Mesendoderm (in vitro differentiated cells): ENCODE data around the gene YIF1B.

Experiments
- DNase-seq: peaks from one replicate; pipeline ENCODE4 v3.0.0; 2013
- H2AK5ac ChIP-seq: 2 replicates; pipeline ENCODE4 v1.6.1; 2013; ENCODE audit warnings: low read length, inconsistent platforms
- H2BK120ac ChIP-seq: 2 replicates; pipeline ENCODE4 v1.6.1; 2013; ENCODE audit warnings: low read depth, mild to moderate bottlenecking, low read length, moderate library complexity, mixed read lengths
- H2BK15ac ChIP-seq: replicated peaks from 2 replicates; pipeline ENCODE4 v1.6.1; 2013; ENCODE audit warnings: low read depth, mild to moderate bottlenecking, moderate library complexity
- H2BK5ac ChIP-seq: 2 replicates; pipeline ENCODE4 v1.6.1; 2013; ENCODE audit warnings: low read length, inconsistent platforms
- H3K18ac ChIP-seq: 2 replicates; pipeline ENCODE4 v1.6.1; 2013; ENCODE audit warnings: mild to moderate bottlenecking, low read length, mixed read lengths
- H3K23ac ChIP-seq: one replicate; pipeline ENCODE4 v1.6.1; 2013; ENCODE audit warnings: low read length
- H3K27ac ChIP-seq: 2 replicates; pipeline ENCODE4 v1.5.1; 2013; ENCODE audit warnings: low read depth, mild to moderate bottlenecking, inconsistent platforms, low read length, moderate library complexity
- H3K27me3 ChIP-seq: 2 replicates; pipeline ENCODE4 v1.6.1; 2013; ENCODE audit warnings: low read length, control low read depth, mild to moderate bottlenecking, inconsistent platforms; ENCODE audit not compliant: insufficient read depth, poor library complexity
- H3K36me3 ChIP-seq: 2 replicates; pipeline ENCODE4 v1.6.1; 2013; ENCODE audit warnings: low read length, inconsistent platforms; ENCODE audit not compliant: control insufficient read depth, insufficient read depth
- H3K4ac ChIP-seq: one replicate; pipeline ENCODE4 v1.6.1; 2013; ENCODE audit warnings: low read depth, mild to moderate bottlenecking, low read length, moderate library complexity
- H3K4me1 ChIP-seq: 2 replicates; pipeline ENCODE4 v1.6.1; 2013; ENCODE audit warnings: low read depth, low read length, inconsistent platforms; ENCODE audit not compliant: control insufficient read depth
- H3K4me2 ChIP-seq: 2 replicates; pipeline ENCODE4 v1.6.1; 2013; ENCODE audit warnings: low read length
- H3K4me3 ChIP-seq: 2 replicates; pipeline ENCODE4 v1.5.1; 2013; ENCODE audit warnings: mild to moderate bottlenecking, low read length
- H3K56ac ChIP-seq: one replicate; pipeline ENCODE4 v1.6.1; 2013; ENCODE audit warnings: low read length
- H3K79me1 ChIP-seq: 2 replicates; pipeline ENCODE4 v1.6.1; 2013; ENCODE audit warnings: low read length, inconsistent platforms
- H3K79me2 ChIP-seq: 2 replicates; pipeline ENCODE4 v1.6.1; 2013; ENCODE audit warnings: mild to moderate bottlenecking, low read length; ENCODE audit not compliant: control insufficient read depth, insufficient read depth
- H3K9ac ChIP-seq: 2 replicates; pipeline ENCODE4 v1.6.1; 2013; ENCODE audit warnings: low read length, inconsistent platforms
- H4K5ac ChIP-seq: one replicate; pipeline ENCODE4 v1.6.1; 2013; ENCODE audit warnings: low read length
- H4K8ac ChIP-seq: one replicate; pipeline ENCODE4 v1.6.1; 2013; ENCODE audit warnings: low read depth, mild to moderate bottlenecking, control low read depth, low read length, moderate library complexity
- WGBS: extraction: QIAGEN DNeasy Blood & Tissue Kit; methylation state at CpG from one replicate; pipeline ENCODE4 v1.1.7; 2013; ENCODE audit warnings: low lambda C conversion rate, missing lambda C conversion rate; ENCODE audit not compliant: insufficient coverage; ENCODE audit errors: extremely low coverage; 5-methylcytosine and 5-hydroxymethylcytosine counted together

Gene YIF1B

GRCh38 chr19:38281811-38282566 lies 33.8 kb downstream of the YIF1B start:
- no peak overlapping the region for H3K56ac ChIP-seq
- no peak overlapping the region for H2AK5ac ChIP-seq
- no CpG with 5 or more reads among the region's 7 CpGs for WGBS
- no peak overlapping the region for H2BK15ac ChIP-seq
- H3K79me2 ChIP-seq = peaks cover 34% of the 10 kb centered on the region
- no peak overlapping the region for H3K4ac ChIP-seq
- H3K27me3 ChIP-seq = no peaks in the 10 kb centered on the region
- H3K9ac ChIP-seq = no peak overlapping the region
- H3K4me3 ChIP-seq = no peak overlapping the region
- no peak overlapping the region for H3K27ac ChIP-seq
- H2BK120ac ChIP-seq = no peak overlapping the region
- no peak overlapping the region for H4K8ac ChIP-seq
- no peak overlapping the region for H3K23ac ChIP-seq
- no peak overlapping the region for H3K4me2 ChIP-seq
- no peak overlapping the region for H3K18ac ChIP-seq
- H3K4me1 ChIP-seq = no peaks in the 10 kb centered on the region
- no peak for DNase-seq
- no peak overlapping the region for H4K5ac ChIP-seq
- H2BK5ac ChIP-seq = no peak overlapping the region
- peaks cover 25% of the 10 kb centered on the region for H3K79me1 ChIP-seq
- H3K36me3 ChIP-seq = peaks cover 8% of the 10 kb centered on the region

GRCh38 chr19:38280030-38280921 lies 35.5 kb downstream of the YIF1B start:
- Histone ChIP-seq H3K4me2 (no peak overlapping the region), H3K4me3 (no peak overlapping the region), H3K36me3 (peaks cover 5% of the 10 kb centered on the region), H2BK120ac (no peak overlapping the region), H2BK15ac (no peak overlapping the region), H3K56ac (no peak overlapping the region), H4K8ac (no peak overlapping the region), H3K79me1 (peaks cover 23% of the 10 kb centered on the region), H4K5ac (no peak overlapping the region), H3K4ac (no peak overlapping the region), H3K27ac (no peak overlapping the region), H3K23ac (no peak overlapping the region), H3K27me3 (no peaks in the 10 kb centered on the region), H3K9ac (no peak overlapping the region), H2AK5ac (no peak overlapping the region), H3K79me2 (peaks cover 37% of the 10 kb centered on the region), H3K4me1 (no peaks in the 10 kb centered on the region), H3K18ac (no peak overlapping the region), H2BK5ac (no peak overlapping the region)
- DNase-seq = no peak
- WGBS = no CpG with 5 or more reads among the region's 17 CpGs

GRCh38 chr19:38278751-38279150 lies 37.0 kb downstream of the YIF1B start:
- H2BK5ac ChIP-seq = no peak overlapping the region
- no peak overlapping the region for H2BK120ac ChIP-seq
- DNase-seq = no peak
- no peaks in the 10 kb centered on the region for H3K27me3 ChIP-seq
- H3K9ac ChIP-seq = no peak overlapping the region
- H3K4me3 ChIP-seq = no peak overlapping the region
- H3K56ac ChIP-seq = no peak overlapping the region
- no peaks in the 10 kb centered on the region for H3K4me1 ChIP-seq
- no peak overlapping the region for H3K4me2 ChIP-seq
- H3K36me3 ChIP-seq = peaks cover 2% of the 10 kb centered on the region
- no peak overlapping the region for H3K27ac ChIP-seq
- no peak overlapping the region for H3K4ac ChIP-seq
- no peak overlapping the region for H2BK15ac ChIP-seq
- H3K18ac ChIP-seq = no peak overlapping the region
- H4K8ac ChIP-seq = no peak overlapping the region
- H3K79me1 ChIP-seq = peaks cover 21% of the 10 kb centered on the region
- no CpG with 5 or more reads among the region's 2 CpGs for WGBS
- H3K79me2 ChIP-seq = peaks cover 47% of the 10 kb centered on the region
- H4K5ac ChIP-seq = no peak overlapping the region
- no peak overlapping the region for H3K23ac ChIP-seq
- H2AK5ac ChIP-seq = no peak overlapping the region

GRCh38 chr19:38277969-38278680 lies 37.6 kb downstream of the YIF1B start:
- peaks cover 52% of the 10 kb centered on the region for H3K79me2 ChIP-seq
- H2AK5ac ChIP-seq = no peak overlapping the region
- peak; percentile 63 for DNase-seq
- H3K23ac ChIP-seq = no peak overlapping the region
- H3K27me3 ChIP-seq = no peaks in the 10 kb centered on the region
- no peak overlapping the region for H3K4ac ChIP-seq
- no peak overlapping the region for H3K27ac ChIP-seq
- H2BK15ac ChIP-seq = no peak overlapping the region
- H3K9ac ChIP-seq = no peak overlapping the region
- no peak overlapping the region for H2BK5ac ChIP-seq
- no peak overlapping the region for H3K4me3 ChIP-seq
- no peak overlapping the region for H3K18ac ChIP-seq
- H2BK120ac ChIP-seq = no peak overlapping the region
- no peak overlapping the region for H3K56ac ChIP-seq
- no peak overlapping the region for H4K8ac ChIP-seq
- peaks cover 19% of the 10 kb centered on the region for H3K79me1 ChIP-seq
- no peaks in the 10 kb centered on the region for H3K4me1 ChIP-seq
- no CpG with 5 or more reads among the region's 9 CpGs for WGBS
- H3K36me3 ChIP-seq = peaks cover 2% of the 10 kb centered on the region
- H3K4me2 ChIP-seq = no peak overlapping the region
- no peak overlapping the region for H4K5ac ChIP-seq

GRCh38 chr19:38277549-38277948 lies 38.2 kb downstream of the YIF1B start:
- no peak overlapping the region for H3K23ac ChIP-seq
- H3K79me1 ChIP-seq = peaks cover 17% of the 10 kb centered on the region
- no peaks in the 10 kb centered on the region for H3K4me1 ChIP-seq
- no peak overlapping the region for H2AK5ac ChIP-seq
- H4K8ac ChIP-seq = no peak overlapping the region
- no peak overlapping the region for H3K27ac ChIP-seq
- H3K18ac ChIP-seq = no peak overlapping the region
- peak; percentile 37 for DNase-seq
- H2BK5ac ChIP-seq = no peak overlapping the region
- H3K4me3 ChIP-seq = no peak overlapping the region
- no peak overlapping the region for H3K9ac ChIP-seq
- H3K56ac ChIP-seq = no peak overlapping the region
- H3K27me3 ChIP-seq = no peaks in the 10 kb centered on the region
- H2BK15ac ChIP-seq = no peak overlapping the region
- H3K4ac ChIP-seq = no peak overlapping the region
- peaks cover 2% of the 10 kb centered on the region for H3K36me3 ChIP-seq
- H4K5ac ChIP-seq = no peak overlapping the region
- H3K79me2 ChIP-seq = peaks cover 51% of the 10 kb centered on the region
- no CpG with 5 or more reads among the region's 5 CpGs for WGBS
- H3K4me2 ChIP-seq = no peak overlapping the region
- H2BK120ac ChIP-seq = no peak overlapping the region
